ENCODE measurements around the gene MAPKAPK3. TPM values are rescaled to one million over a fixed set of nuclear protein-coding genes. Genes with fewer than 3 reads are reported as not detected.

MAPKAPK3 gene
- total and polyA plus RNA-seq, 12 donors = 134 to 496 (median 328) TPM

DNA sequence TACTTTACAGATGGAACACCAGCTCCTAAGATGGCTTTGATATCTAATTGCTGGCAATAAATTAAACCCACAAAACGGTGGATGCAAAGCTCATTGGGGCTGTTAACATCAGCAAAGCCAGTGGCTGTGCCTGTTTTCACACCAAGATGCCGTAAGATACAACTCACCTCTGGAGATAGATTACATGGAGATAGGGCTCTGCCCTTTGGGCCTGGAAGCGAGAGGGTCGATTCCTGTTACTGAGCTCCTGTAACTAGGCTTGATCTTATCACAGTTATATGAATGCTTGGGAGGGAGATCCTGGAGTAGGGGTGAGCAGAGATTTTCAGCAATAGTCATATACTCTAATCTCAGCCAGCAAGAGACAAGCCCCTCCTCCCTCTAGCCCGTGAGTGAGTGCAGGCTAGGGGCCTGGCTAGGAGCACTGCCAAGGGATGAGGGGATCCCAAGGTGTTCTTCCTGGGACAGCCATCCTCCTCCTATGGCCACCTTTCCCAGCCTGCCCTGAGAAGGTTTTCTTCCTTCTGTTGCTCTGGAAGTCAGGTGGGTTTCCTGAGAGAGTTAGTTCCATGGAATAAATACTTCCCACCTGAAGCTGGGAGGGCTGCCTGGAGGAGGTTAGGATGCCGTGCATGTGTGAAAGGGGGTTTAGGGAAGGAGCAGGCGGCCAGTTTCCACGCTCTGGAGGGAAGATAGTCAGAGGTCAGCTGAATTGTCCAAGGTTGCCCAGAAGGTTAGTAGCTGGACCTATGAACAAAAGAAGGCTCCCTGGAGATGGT, 39.7 kb downstream of the MAPKAPK3 start:
- peaks cover 0 to 12% (median 8%) of the 10 kb centered on the region in 9 donors for H3K4me1 ChIP-seq
- TF ChIP-seq, protein P1, sequence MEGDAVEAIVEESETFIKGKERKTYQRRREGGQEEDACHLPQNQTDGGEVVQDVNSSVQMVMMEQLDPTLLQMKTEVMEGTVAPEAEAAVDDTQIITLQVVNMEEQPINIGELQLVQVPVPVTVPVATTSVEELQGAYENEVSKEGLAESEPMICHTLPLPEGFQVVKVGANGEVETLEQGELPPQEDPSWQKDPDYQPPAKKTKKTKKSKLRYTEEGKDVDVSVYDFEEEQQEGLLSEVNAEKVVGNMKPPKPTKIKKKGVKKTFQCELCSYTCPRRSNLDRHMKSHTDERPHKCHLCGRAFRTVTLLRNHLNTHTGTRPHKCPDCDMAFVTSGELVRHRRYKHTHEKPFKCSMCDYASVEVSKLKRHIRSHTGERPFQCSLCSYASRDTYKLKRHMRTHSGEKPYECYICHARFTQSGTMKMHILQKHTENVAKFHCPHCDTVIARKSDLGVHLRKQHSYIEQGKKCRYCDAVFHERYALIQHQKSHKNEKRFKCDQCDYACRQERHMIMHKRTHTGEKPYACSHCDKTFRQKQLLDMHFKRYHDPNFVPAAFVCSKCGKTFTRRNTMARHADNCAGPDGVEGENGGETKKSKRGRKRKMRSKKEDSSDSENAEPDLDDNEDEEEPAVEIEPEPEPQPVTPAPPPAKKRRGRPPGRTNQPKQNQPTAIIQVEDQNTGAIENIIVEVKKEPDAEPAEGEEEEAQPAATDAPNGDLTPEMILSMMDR (IDR thresholded peaks at IDR 0.05) = no peak
- no peaks in the 10 kb centered on the region for H3K9me3 ChIP-seq
- no peaks in the 10 kb centered on the region for H3K36me3 ChIP-seq
- 56 to 59% methylated on average over 8 of the region's 8 CpGs for WGBS, 2 donors
- no peak overlapping the region for H3K27ac ChIP-seq
- no peak for ATAC-seq
- intact Hi-C loops (cut with DNase I) = no loop called here
- H3K27me3 ChIP-seq = no peaks in the 10 kb centered on the region
- no peak overlapping the region for H3K4me3 ChIP-seq
- no peak for DNase-seq

DNA sequence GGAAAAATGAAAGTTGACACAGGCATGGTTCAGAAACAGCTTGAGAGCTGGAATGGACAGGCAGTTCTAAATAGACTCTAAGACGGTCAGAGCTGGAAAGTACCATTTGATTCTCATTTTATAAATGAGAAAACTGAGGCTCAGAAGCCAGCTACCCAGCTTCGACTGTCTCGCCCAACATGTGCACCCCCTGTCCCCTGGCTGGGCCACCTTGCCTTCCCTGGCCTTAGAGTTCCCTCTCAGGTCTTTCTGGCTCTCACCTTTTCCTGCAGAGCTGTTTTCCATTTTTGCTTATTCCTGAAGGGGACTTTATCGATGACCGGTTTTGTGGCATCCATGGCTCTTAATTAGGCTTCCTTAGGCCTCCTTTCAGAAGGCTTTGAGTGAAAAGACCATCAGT, 40.5 kb downstream of the MAPKAPK3 start:
- ATAC-seq (no peak), DNase-seq (no peak)
- H3K27me3 ChIP-seq = no peaks in the 10 kb centered on the region
- no peak overlapping the region for H3K4me3 ChIP-seq
- TF ChIP-seq, protein P1 (IDR thresholded peaks at IDR 0.05) = no peak
- H3K4me1 ChIP-seq = peaks cover 0 to 4% (median under 1%) of the 10 kb centered on the region in 9 donors
- H3K9me3 ChIP-seq = no peaks in the 10 kb centered on the region
- intact Hi-C loops (cut with DNase I) = no loop called here
- H3K27ac ChIP-seq = no peak overlapping the region
- WGBS, 2 donors = 87 to 91% methylated on average over 5 of the region's 5 CpGs
- H3K36me3 ChIP-seq = no peaks in the 10 kb centered on the region

DNA sequence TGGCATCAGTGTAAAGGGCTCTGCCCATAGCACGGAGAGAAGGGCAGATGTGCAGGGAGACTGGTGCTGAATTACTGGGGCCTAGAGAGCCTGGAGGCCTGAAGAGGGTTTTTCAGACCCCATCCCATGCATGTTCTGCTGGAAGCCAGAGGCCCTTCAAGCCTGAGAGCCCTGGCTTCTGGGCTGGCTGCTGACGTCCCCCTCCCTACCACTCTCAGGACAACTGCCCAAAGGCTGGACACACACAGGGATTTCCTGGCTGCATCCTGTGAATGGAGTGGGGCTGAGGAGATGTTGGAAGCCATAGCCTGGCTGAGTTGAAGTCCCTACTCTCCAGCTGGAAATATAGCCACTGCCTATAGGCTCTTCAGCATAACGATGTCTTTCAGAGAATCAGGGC, 40.9 kb downstream of the MAPKAPK3 start:
- peaks cover 0 to 6% (median 0%) of the 10 kb centered on the region in 9 donors for H3K4me1 ChIP-seq
- no peak overlapping the region for H3K4me3 ChIP-seq
- H3K27ac ChIP-seq = no peak overlapping the region
- ATAC-seq = no peak
- H3K9me3 ChIP-seq = no peaks in the 10 kb centered on the region
- WGBS, 2 donors = 90 to 91% methylated on average over 3 of the region's 3 CpGs
- TF ChIP-seq, protein P1 (IDR thresholded peaks at IDR 0.05) = no peak
- H3K27me3 ChIP-seq = no peaks in the 10 kb centered on the region
- no peak for DNase-seq
- intact Hi-C loops (cut with DNase I) = no loop called here
- H3K36me3 ChIP-seq = no peaks in the 10 kb centered on the region

DNA sequence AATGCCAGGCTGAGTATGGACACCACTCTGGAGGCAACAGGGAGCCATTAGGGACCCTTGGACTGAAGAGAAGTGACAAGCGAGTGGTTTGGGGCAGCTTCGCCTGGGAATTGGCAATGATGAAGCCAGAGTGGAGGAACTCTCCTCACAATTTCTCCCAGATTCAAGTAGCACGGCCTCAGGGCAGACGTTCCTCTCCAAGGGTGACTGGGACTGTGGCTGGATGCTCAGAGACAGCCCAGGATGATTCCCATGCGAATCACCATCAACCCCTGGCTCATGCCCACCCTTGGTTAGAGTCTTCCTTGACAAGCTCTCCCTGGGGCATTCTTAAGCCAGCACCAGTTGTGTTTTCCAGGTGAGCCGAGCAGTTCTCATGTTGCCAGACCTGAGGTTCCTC, 41.5 kb downstream of the MAPKAPK3 start:
- H3K4me3 ChIP-seq = no peak overlapping the region
- DNase-seq (no peak), ATAC-seq (no peak)
- intact Hi-C loops (cut with DNase I) = no loop called here
- 93 to 95% methylated on average over 6 of the region's 6 CpGs for WGBS, 2 donors
- no peaks in the 10 kb centered on the region for H3K9me3 ChIP-seq
- peaks cover 0 to 12% (median 0%) of the 10 kb centered on the region in 9 donors for H3K4me1 ChIP-seq
- no peaks in the 10 kb centered on the region for H3K36me3 ChIP-seq
- H3K27me3 ChIP-seq = no peaks in the 10 kb centered on the region
- H3K27ac ChIP-seq = no peak overlapping the region
- TF ChIP-seq, protein P1 (IDR thresholded peaks at IDR 0.05) = no peak

All from heart right ventricle (tissue), 16 donors.